Naive thymus-derived CD8-positive, alpha-beta T cell (primary cell): ENCODE measurements around the gene MIGA2. TPM values are rescaled to one million over a fixed set of nuclear protein-coding genes. Genes with fewer than 3 reads are reported as not detected.
"Not testable (repeated sequence)": the region's sequence is repeated elsewhere in the genome, so short reads cannot be mapped to it uniquely, and the experiment has no call there.

Source experiments
- ATAC-seq, 2 donors: fragments of 150-1000 bp; cut with Tn5 transposase in 1 of 2; sonication (Bioruptor Pico), chemical (Tn5 transposase) in 1 of 2; 1 replicate in 1 of 2; 2 replicates in 1 of 2; pipeline ENCODE4 v1.10.0; 2021; ENCODE audit warnings: mild to moderate bottlenecking in 2 of 2, moderate library complexity in 2 of 2
- POLR2A ChIA-PET: fragments of 350-600 bp; sonication (Branson Sonifier 250); formaldehyde crosslinking; loops from one replicate; lab custom pipeline; 2021; ENCODE audit warnings: antibody characterized with exemption; lab: Charles Lee
- DNase-seq, 10 donors: peaks; one replicate each; pipeline versions ENCODE4 v3.0.0 to v3.0.0-alpha.2; 2020 to 2022
- H3K27ac Mint-ChIP-seq, 10 donors: one replicate each; pipeline ENCODE4 v1.8.0; 2020 to 2022; ENCODE audit warnings: mild to moderate bottlenecking in 10 of 10, mixed read lengths in 10 of 10, moderate library complexity in 4 of 10, inconsistent platforms in 1 of 10
- H3K27me3 Mint-ChIP-seq, 5 donors: one replicate each; pipeline ENCODE4 v1.8.0; 2021 to 2022; ENCODE audit warnings: mixed read lengths in 5 of 5
- H3K36me3 Mint-ChIP-seq, 3 donors: one replicate each; pipeline ENCODE4 v1.8.0; 2020 to 2022; ENCODE audit warnings: mixed read lengths in 3 of 3, mild to moderate bottlenecking in 2 of 3, inconsistent platforms in 1 of 3
- H3K4me1 Mint-ChIP-seq, 4 donors: one replicate each; pipeline ENCODE4 v1.8.0; 2021 to 2022; ENCODE audit warnings: mixed read lengths in 4 of 4
- H3K4me3 Mint-ChIP-seq, 10 donors: one replicate each; pipeline ENCODE4 v1.8.0; 2020 to 2022; ENCODE audit warnings: mild to moderate bottlenecking in 10 of 10, mixed read lengths in 10 of 10, moderate library complexity in 6 of 10, inconsistent platforms in 1 of 10
- H3K9me3 Mint-ChIP-seq, 9 donors: one replicate each; pipeline ENCODE4 v1.8.0; 2020 to 2022; ENCODE audit warnings: mixed read lengths in 9 of 9, mild to moderate bottlenecking in 3 of 9, inconsistent platforms in 1 of 9, moderate library complexity in 1 of 9
- polyA plus RNA-seq, 3 donors: library from polyadenylated mRNA; unstranded; fragments of 300-500 nt; fragmentation: Illumina TruSeq; gene quantifications; one replicate each; pipeline ENCODE4 v1.2.3, GENCODE V29; 2021
- total RNA-seq, 8 experiments: library from RNA in 2 of 8; stranded (reverse) in 2 of 8; gene quantifications; one replicate each; pipeline ENCODE4 v1.2.3 and lab custom pipeline; 2021 to 2026

MIGA2 gene
- total and polyA plus RNA-seq, 5 experiments from 2014 or later = 5.9 to 88.3 (median 11.3) TPM

DNA sequence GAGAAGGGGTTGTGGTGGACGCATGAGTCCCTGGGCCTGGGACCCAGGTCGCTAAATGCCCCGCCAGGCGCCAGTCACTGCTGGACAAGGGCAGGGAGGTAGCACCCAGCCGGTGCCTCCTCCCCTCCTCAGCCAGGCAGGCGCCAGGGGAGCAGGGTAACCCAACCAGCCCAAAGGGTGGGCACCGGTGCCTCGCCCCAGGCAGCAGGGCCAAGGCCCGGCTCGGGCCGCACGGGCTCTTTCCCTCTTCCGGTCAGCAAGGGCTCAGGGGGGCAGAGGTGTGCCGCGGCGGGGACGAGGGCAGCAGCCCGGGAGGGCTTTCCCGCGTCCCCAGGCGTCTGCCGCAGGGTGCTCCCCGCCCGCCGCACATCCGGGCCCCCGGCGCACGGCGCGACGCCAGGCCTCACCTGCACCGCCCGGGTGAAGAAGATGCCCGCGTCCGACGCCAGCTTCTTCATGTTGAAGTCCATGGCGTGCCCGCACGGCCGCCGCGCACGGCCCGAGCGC lies 8.7 kb upstream of the MIGA2 start:
- peak in 6 of 10 donors; percentile 66 to 88 (median 84) for DNase-seq

DNA sequence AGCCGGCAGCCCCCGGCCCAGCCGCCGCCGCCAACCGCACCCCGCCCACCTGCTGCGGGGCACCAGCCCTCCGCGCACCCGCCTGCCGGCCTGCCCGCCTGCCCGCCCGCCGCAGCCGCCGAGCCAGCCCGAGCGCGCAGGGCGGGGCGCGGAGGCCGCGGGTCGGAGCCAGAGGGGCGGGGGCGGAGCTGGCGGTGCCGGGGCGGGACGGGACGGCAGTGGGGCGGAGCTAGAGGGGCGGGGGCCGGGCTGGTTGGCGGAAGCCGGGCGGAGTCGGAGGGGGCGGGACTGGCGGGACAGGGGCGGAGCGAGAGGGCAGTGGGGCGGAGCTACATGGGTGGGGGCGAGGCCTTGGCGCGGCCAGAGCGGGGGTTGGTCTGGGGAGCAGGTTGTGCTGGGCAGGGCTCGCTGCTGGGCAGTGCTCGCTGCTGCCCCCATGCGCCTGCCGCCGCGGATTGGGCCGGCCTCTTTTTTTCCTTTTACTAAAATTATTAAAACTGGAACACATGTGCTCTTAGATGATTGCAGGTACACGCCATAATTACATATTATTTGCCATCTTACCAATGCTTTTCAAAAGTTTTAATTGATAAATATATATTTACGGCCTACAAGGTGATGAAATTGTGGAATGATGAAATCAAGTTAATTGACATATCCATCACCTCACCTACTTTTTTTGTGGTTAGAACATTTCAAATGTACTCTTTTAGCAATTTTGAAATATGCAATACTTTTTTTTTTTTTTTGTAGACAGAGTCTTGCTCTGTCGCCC lies 8.0 kb upstream of the MIGA2 start, which contains the start of gene SH3GLB2:
Gene SH3GLB2 (minus strand): TSS at position 140 of the 775 bp plus-strand sequence. CDS start 177 bp downstream, outside the sequence.
- peak within 1 kb of the TSS; percentile 7 to 94 (median 74) for H3K27ac Mint-ChIP-seq
- no peaks in the 10 kb centered on the region for H3K36me3 Mint-ChIP-seq
- no peaks in the 10 kb centered on the region for H3K27me3 Mint-ChIP-seq
- no peaks in the 10 kb centered on the region for H3K9me3 Mint-ChIP-seq
- POLR2A ChIA-PET = interaction anchor here (0.6 to 1.9 kb wide), 8 partner anchors 8 to 244 kb away, joined by 3 to 19 read pairs (median 6); partner anchors contain the start of genes DOLPP1, MIGA2, PTPA and SPOUT1
- DNase-seq (peak; percentile 78 to 97 (median 90)), ATAC-seq (peak; percentile 80 to 81)
- peak within 1 kb of the TSS; percentile 64 to 86 (median 80) for H3K4me3 Mint-ChIP-seq
- H3K4me1 Mint-ChIP-seq = peaks cover 7 to 31% (median 19%) of the 10 kb centered on the region in 4 donors

More for the DNA sequence above, 8.7 kb upstream of the MIGA2 start:
- POLR2A ChIA-PET = interaction anchor here (0.5 to 1.9 kb wide), 7 partner anchors 8 to 449 kb away, joined by 3 to 19 read pairs (median 7); partner anchors contain the start of genes DOLPP1, MIGA2, PTPA and SPOUT1
- Mint-ChIP-seq H3K27ac (peak overlapping the region in 7 of 10 donors; percentile 7 to 94 (median 77)), H3K9me3 (no peaks in the 10 kb centered on the region), H3K36me3 (no peaks in the 10 kb centered on the region), H3K4me3 (peak overlapping the region; percentile 61 to 86 (median 80)), H3K4me1 (peaks cover 11 to 33% (median 23%) of the 10 kb centered on the region in 4 donors), H3K27me3 (no peaks in the 10 kb centered on the region)
- peak; percentile 82 to 88 for ATAC-seq

DNA sequence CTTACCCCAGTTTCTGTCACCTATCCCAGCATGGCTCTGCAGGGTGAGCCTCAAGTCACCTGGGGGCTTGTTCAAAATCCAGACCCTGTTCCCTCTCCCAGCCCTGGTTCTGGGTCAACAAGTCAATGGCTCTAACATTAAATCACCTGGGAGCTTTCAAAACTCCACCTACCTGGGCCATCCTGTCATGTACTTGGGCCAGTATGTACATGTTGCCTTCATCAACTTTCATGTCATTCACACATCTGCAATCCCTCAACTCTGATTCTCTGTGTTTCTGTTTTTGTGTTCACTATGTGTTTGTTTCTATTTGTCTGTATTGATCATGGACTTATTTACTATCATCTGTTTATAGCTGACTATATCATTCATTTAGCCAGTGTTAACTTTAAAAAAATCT lies 6.2 kb upstream of the MIGA2 start:
- H3K36me3 Mint-ChIP-seq = no peaks in the 10 kb centered on the region
- peak overlapping the region in 8 of 10 donors; percentile 0 to 80 (median 40) for H3K4me3 Mint-ChIP-seq
- H3K27me3 Mint-ChIP-seq = no peaks in the 10 kb centered on the region
- POLR2A ChIA-PET = interaction anchor here (0.6 to 0.8 kb wide), 4 partner anchors 8 to 678 kb away, joined by 3 to 4 read pairs (median 4); no protein-coding TSS in a partner anchor
- peak overlapping the region in 6 of 10 donors; percentile 0 to 57 (median 40) for H3K27ac Mint-ChIP-seq
- H3K9me3 Mint-ChIP-seq = no peaks in the 10 kb centered on the region
- ATAC-seq (no peak), DNase-seq (no peak)
- peaks cover 7 to 31% (median 17%) of the 10 kb centered on the region in 4 donors for H3K4me1 Mint-ChIP-seq

DNA sequence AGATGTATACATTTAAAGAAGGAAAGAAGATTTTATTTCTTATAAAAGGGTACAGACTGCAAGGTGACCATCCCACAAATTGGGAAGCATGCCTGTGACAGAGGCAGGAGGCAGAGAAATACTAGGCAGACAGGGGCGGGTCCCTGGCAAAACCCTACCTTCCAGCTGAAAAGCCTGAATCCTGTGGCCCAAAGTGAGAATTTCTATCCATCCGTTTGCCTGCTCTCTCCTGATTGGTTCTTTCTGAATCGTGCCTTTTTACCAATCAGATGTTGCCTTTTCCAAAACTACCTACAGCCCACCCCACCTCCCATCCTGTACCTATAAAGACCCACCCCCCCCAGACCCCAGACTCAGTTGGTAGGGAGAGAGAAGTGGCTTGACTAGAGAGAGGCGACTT lies 4.9 kb upstream of the MIGA2 start:
- no peak for DNase-seq
- no peak for ATAC-seq
- Mint-ChIP-seq H3K9me3 (no peaks in the 10 kb centered on the region), H3K4me1 (peaks cover 11 to 28% (median 18%) of the 10 kb centered on the region in 4 donors), H3K27ac (no peak overlapping the region), H3K4me3 (no peak overlapping the region), H3K36me3 (no peaks in the 10 kb centered on the region), H3K27me3 (no peaks in the 10 kb centered on the region)
- POLR2A ChIA-PET = no interaction called here

DNA sequence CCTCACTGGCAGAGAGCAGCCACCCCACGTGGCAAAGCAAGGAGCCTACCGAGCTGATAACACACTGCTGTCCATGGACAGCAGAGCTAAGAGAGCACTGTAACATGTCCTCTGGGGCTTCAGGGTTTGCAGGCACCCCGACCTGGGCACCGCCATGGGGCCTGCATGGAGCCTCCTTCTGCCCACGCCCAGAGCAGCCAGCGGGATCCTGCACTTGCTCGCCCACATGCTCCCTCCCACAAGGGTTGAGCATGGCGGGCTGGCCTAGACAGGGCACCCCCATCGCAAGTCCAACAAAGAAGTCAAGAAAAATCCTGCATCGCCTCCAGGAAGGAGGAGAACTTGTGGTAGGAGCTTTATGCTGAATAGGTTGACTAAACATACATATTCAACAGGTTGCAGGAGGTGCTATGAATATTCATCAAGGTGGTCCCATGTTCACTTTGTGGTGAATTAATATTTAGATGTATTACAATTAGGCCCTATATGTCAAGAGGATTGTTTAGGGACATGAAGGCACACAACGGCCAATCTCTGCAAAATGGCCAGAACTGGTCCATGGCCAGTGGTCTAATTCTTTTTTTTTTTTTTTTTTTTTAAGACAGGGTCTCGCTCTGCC lies 3.8 kb upstream of the MIGA2 start:
- no peak for ATAC-seq
- no peaks in the 10 kb centered on the region for H3K9me3 Mint-ChIP-seq
- POLR2A ChIA-PET = no interaction called here

DNA sequence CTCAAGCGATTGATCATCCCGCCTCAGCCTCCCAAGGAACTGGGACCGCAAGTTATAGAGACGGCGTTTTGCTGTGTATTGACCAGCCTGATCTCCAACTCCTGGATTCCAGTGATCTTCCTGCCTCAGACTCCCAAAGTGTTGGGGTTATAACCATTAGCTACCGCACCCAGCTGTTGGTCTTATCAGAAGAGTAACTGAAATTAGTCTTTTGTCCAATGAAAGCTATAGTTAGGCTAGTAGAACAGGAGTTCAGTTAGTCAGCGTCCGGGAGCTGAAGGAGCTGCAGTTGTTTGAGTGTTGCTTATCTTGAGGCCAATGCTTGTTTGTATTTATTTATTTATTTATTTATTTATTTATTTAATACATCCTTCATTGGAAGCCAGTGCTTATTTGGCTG lies 3.2 kb upstream of the MIGA2 start:
- H3K9me3 Mint-ChIP-seq = no peaks in the 10 kb centered on the region
- H3K4me3 Mint-ChIP-seq = no peak overlapping the region
- DNase-seq = no peak
- POLR2A ChIA-PET = interaction anchor here (0.7 kb wide), 1 partner anchor 69 kb away, joined by 4 read pairs; no protein-coding TSS in a partner anchor
- H3K4me1 Mint-ChIP-seq = peaks cover 19 to 33% (median 26%) of the 10 kb centered on the region in 4 donors
- no peaks in the 10 kb centered on the region for H3K27me3 Mint-ChIP-seq
- H3K36me3 Mint-ChIP-seq = no peaks in the 10 kb centered on the region
- ATAC-seq = no peak
- no peak overlapping the region for H3K27ac Mint-ChIP-seq

More for the DNA sequence above, 3.8 kb upstream of the MIGA2 start:
- Mint-ChIP-seq H3K4me3 (no peak overlapping the region), H3K27me3 (no peaks in the 10 kb centered on the region), H3K36me3 (no peaks in the 10 kb centered on the region), H3K27ac (peak overlapping the region in 1 of 10 donors; percentile 48), H3K4me1 (peaks cover 16 to 27% (median 21%) of the 10 kb centered on the region in 4 donors)
- DNase-seq = no peak

DNA sequence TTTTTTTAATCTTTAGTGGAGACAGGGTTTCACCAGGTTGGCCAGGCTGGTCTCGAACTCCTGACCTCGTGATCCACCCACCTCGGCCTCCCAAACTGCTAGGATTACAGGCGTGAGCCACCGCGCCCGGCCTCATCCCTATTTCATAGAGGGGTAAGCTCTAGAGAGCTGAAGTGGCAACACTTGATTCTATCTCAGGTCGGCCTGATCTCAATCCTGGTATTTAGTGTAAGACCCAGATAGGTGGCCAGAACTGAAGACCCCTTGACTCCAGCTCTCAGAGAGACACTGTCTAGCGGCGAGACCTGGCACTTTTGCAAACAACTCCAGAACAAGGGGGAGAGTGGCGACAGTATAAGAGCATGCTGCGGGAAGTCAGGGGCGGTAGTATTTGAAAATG lies 588 bp upstream of the MIGA2 start:
- peak overlapping the region; percentile 89 to 100 (median 96) for H3K4me3 Mint-ChIP-seq
- POLR2A ChIA-PET = interaction anchor here (0.6 to 2.5 kb wide), 15 partner anchors 8 to 456 kb away, joined by 3 to 19 read pairs (median 3); partner anchors contain the start of genes DOLPP1, ENDOG and SH3GLB2
- not testable (repeated sequence) for H3K36me3 Mint-ChIP-seq, DNase-seq, H3K27me3 Mint-ChIP-seq, H3K9me3 Mint-ChIP-seq
- peak overlapping the region; percentile 39 to 96 (median 91) for H3K27ac Mint-ChIP-seq
- peaks cover 19 to 42% (median 35%) of the 10 kb centered on the region in 4 donors for H3K4me1 Mint-ChIP-seq
- ATAC-seq = peak; percentile 3 to 4

DNA sequence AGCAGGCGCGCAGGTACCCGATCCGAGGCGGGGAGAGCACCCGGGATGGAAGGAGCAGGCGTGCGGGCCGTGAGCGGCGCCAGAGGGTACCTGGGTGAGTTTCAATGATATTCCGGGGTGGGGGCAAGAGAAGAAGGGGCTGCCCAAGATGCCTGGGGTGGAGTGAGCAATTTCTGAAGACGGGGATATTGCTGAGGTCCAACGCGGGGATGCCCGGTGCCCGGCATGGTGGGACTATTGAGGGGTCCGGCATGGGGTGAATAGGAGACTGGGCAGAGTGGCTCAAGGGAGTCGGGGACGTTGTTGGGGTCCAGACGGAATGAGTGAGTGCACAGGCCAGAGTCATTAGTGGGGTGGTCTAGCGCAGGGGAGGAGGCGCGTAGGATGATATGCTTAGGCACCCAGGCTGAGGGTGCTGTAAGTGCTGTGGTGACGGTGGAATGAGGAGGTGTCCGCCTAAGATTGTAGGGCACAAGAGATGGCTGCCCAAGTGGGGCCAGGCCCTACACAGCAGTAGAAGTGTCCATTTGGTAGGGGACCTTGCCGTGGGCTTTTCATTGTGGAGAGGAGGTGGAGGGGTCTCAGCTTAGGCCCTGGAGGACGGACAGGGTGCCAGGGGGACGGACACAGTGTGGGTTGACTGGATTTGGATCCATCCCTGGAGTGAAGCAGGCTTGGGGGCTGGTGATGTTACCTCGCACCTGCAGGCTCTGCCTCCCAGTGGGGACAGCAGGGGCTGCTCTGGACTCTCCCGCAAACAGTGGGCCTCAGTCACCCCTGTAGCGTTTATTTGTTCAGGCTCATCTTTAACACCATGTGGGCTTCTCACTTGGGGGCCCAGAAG lies 719 bp downstream of the MIGA2 start:
- ATAC-seq (no peak), DNase-seq (peak in 1 of 10 donors; percentile 2)
- peaks cover 0 to 13% (median 0%) of the 10 kb centered on the region in 3 donors for H3K36me3 Mint-ChIP-seq
- H3K27me3 Mint-ChIP-seq = no peaks in the 10 kb centered on the region
- no peaks in the 10 kb centered on the region for H3K9me3 Mint-ChIP-seq
- H3K4me1 Mint-ChIP-seq = peaks cover 19 to 46% (median 35%) of the 10 kb centered on the region in 4 donors
- peak overlapping the region; percentile 39 to 96 (median 91) for H3K27ac Mint-ChIP-seq
- peak overlapping the region; percentile 89 to 100 (median 96) for H3K4me3 Mint-ChIP-seq
- POLR2A ChIA-PET = interaction anchor here (0.8 to 2.5 kb wide), 8 partner anchors 9 to 104 kb away, joined by 3 to 19 read pairs (median 8); partner anchors contain the start of genes DOLPP1 and SH3GLB2

DNA sequence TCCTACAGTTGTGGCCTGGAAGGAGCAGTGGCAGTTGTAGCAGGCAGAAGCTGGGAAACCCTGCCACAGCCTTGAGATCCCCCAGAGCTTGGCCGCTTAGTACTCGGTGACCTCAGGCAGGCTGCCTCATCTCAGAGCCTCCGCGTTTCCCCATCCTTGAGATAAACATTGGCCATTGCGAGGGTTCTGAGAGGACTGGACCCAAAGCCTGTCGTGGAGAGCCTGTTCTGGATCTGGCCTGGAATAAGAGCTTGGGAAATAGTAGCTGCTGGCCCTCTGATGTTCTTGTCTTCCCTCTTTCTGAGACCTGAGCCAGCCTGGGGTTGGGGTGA lies 1.3 kb downstream of the MIGA2 start:
- no peak for ATAC-seq
- peak overlapping the region in 3 of 10 donors; percentile 41 to 79 (median 46) for H3K27ac Mint-ChIP-seq
- H3K9me3 Mint-ChIP-seq = no peaks in the 10 kb centered on the region
- H3K36me3 Mint-ChIP-seq = peaks cover 0 to 19% (median 4%) of the 10 kb centered on the region in 3 donors
- no peak for DNase-seq
- POLR2A ChIA-PET = interaction anchor here (0.5 to 1.9 kb wide), 8 partner anchors 8 to 676 kb away, joined by 3 to 9 read pairs (median 4); partner anchors contain the start of genes DOLPP1 and SH3GLB2
- peak overlapping the region; percentile 89 to 100 (median 96) for H3K4me3 Mint-ChIP-seq
- H3K4me1 Mint-ChIP-seq = peaks cover 19 to 48% (median 35%) of the 10 kb centered on the region in 4 donors
- H3K27me3 Mint-ChIP-seq = no peaks in the 10 kb centered on the region

DNA sequence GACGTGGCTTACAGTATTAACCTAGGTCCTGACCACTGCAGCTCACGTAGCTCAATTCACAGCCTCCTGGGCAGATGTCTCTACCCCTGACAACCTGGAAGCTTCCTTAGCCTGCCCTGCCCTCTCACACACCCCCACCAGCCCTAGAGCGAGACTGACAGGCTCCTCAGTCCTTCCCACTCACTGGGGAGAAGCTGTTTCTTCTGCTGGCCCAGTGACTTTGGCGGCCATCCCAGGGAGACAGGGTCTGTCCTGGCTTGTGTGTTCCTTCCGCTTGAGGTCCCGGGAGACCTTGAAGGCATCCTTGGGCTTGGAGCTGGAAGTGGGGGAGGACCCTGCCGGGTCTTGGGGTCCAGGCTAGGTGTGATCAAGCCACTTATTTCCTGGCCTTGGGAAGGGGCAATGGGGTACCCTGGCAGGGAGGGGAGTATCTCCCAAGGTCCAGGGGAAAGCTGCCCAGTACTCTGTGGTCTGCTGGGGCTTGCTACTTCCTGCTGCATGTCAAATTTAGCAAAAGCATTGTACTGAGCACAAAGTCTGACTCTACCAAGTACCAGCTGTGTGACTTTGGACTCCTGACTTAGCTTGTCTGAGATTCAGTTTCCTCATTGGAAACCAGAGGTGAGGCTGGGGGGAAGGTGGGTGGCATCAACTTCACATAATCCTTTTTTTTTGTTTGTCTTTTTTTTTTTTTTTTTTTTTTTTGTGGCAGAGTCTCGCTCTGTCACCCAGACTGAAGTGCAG lies 1.9 kb downstream of the MIGA2 start:
- Mint-ChIP-seq H3K4me1 (peaks cover 19 to 48% (median 35%) of the 10 kb centered on the region in 4 donors), H3K27ac (peak overlapping the region in 3 of 10 donors; percentile 41 to 79 (median 46)), H3K4me3 (peak overlapping the region; percentile 89 to 100 (median 96)), H3K27me3 (no peaks in the 10 kb centered on the region), H3K9me3 (no peaks in the 10 kb centered on the region), H3K36me3 (peaks cover 0 to 25% (median 4%) of the 10 kb centered on the region in 3 donors)
- DNase-seq (no peak), ATAC-seq (no peak)
- POLR2A ChIA-PET = interaction anchor here (0.5 to 1.9 kb wide), 9 partner anchors 8 to 676 kb away, joined by 3 to 9 read pairs (median 4); partner anchors contain the start of genes DOLPP1 and SH3GLB2
